Endodermal cell (in vitro differentiated cells): ENCODE measurements around the gene ATP6V0B. TPM values are rescaled to one million over a fixed set of nuclear protein-coding genes. Genes with fewer than 3 reads are reported as not detected.

Source experiments
- DNase-seq: peaks from one replicate; pipeline ENCODE4 v3.0.0-alpha.2; 2017
- H3K27ac ChIP-seq: 2 replicates; pipeline ENCODE4 v1.5.1; 2013; ENCODE audit warnings: mild to moderate bottlenecking, low read depth, low read length, moderate library complexity
- H3K27me3 ChIP-seq: 2 replicates; pipeline ENCODE4 v1.6.1; 2013; ENCODE audit warnings: mild to moderate bottlenecking, low read length, moderate library complexity; ENCODE audit not compliant: insufficient read depth, control insufficient read depth, poor library complexity, severe bottlenecking
- H3K36me3 ChIP-seq: 2 replicates; pipeline ENCODE4 v1.7.0; 2013; ENCODE audit warnings: mild to moderate bottlenecking, low read length, moderate library complexity; ENCODE audit not compliant: control insufficient read depth, insufficient read depth
- H3K4me1 ChIP-seq: one replicate; pipeline ENCODE4 v1.7.0; 2013; ENCODE audit warnings: low read length; ENCODE audit not compliant: control insufficient read depth, insufficient read depth
- H3K4me3 ChIP-seq: 2 replicates; pipeline ENCODE4 v1.5.1; 2013; ENCODE audit warnings: mild to moderate bottlenecking, low read length, moderate library complexity
- H3K9ac ChIP-seq: 2 replicates; pipeline ENCODE4 v1.6.1; 2013; ENCODE audit warnings: mild to moderate bottlenecking, low read length, moderate library complexity; ENCODE audit not compliant: poor library complexity, severe bottlenecking; ENCODE audit errors: extremely low read depth
- H3K9me3 ChIP-seq: 2 replicates; pipeline ENCODE4 v1.6.1; 2013; ENCODE audit warnings: mild to moderate bottlenecking, low read length, moderate library complexity; ENCODE audit not compliant: control insufficient read depth
- H3K27ac Mint-ChIP-seq: 2 replicates; pipeline ENCODE4 v1.8.0; 2020; ENCODE audit warnings: mixed read lengths
- H3K27me3 Mint-ChIP-seq: 2 replicates; pipeline ENCODE4 v1.8.0; 2021; ENCODE audit warnings: mild to moderate bottlenecking, mixed read lengths; ENCODE audit not compliant: insufficient read depth
- H3K36me3 Mint-ChIP-seq: 2 replicates; pipeline ENCODE4 v1.8.0; 2020; ENCODE audit warnings: low read depth, mixed read lengths
- H3K4me1 Mint-ChIP-seq: 2 replicates; pipeline ENCODE4 v1.8.0; 2020; ENCODE audit warnings: mixed read lengths
- H3K4me3 Mint-ChIP-seq: 2 replicates; pipeline ENCODE4 v1.8.0; 2020; ENCODE audit warnings: mild to moderate bottlenecking, moderate library complexity, mixed read lengths
- H3K9me3 Mint-ChIP-seq: 2 replicates; pipeline ENCODE4 v1.8.0; 2020; ENCODE audit warnings: mild to moderate bottlenecking, mixed read lengths
- CTCF ChIP-seq: fragments of 200-600 bp; sonication (generic); conservative IDR thresholded peaks from 2 replicates; pipeline ENCODE4 v1.5.0; 2021; ENCODE audit warnings: antibody characterized with exemption, mild to moderate bottlenecking
- WGBS, 2 experiments: methylation state at CpG; one replicate each; pipeline versions ENCODE4 v1.1.5 to v1.1.7; 2013; ENCODE audit warnings: missing lambda C conversion rate in 2 of 2, mixed read lengths in 1 of 2; ENCODE audit not compliant: insufficient coverage in 1 of 2, insufficient read length in 1 of 2; 5-methylcytosine and 5-hydroxymethylcytosine counted together
- total RNA-seq, 2 donors: library from RNA; stranded (reverse); fragmentation: NEBNext Ultra II Directional in 1 of 2; extraction: Animal tissue kit (Norgen Biotek cat#: 25700) in 1 of 2; gene quantifications; 2 replicates in 1 of 2; 3 replicates in 1 of 2; pipeline ENCODE4 v1.2.1, GENCODE V29; 2021

The ATP6V0B gene
- total RNA-seq, 2 donors from 2014 or later: 108 to 116 TPM

DNA sequence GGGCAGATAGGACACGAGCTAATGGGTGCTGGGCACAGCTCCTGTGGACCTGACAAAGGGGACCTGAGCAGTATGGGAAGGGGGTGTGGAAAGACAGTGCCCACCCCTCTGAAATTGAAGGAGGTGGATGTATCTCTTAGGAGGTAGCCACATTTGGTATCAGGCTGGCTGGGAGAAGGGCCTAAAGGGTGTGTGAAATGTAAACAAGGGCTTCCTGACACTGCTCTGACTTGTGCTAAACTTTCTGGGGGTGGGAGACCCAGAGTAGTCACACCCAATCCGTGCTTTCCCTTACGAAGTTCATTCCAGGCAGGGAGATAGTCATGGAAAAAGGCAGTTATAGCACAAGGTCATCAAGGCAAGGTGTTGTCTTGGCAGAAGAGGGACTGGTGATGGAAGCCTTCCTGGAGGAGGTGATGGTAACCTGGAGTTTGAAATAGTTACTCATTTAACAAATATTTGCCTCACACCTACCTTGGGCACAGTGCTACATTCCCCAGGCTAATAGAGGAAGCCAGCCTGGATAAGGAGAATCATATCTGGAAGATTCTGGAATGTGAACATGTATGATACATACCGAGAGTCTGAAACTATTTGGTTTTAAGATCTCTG lies 11.3 kb downstream of the ATP6V0B start:
- Mint-ChIP-seq H3K27me3 (no peaks in the 10 kb centered on the region), H3K4me3 (no peak overlapping the region), H3K4me1 (peaks cover 22% of the 10 kb centered on the region), H3K36me3 (peaks cover 26% of the 10 kb centered on the region), H3K27ac (no peak overlapping the region), H3K9me3 (no peaks in the 10 kb centered on the region)
- Histone ChIP-seq H3K9ac (no peak overlapping the region), H3K4me3 (no peak overlapping the region), H3K36me3 (peaks cover 16% of the 10 kb centered on the region), H3K27ac (no peak overlapping the region), H3K27me3 (no peaks in the 10 kb centered on the region), H3K9me3 (no peaks in the 10 kb centered on the region), H3K4me1 (no peaks in the 10 kb centered on the region)
- 91 to 97% methylated on average over 4 of the region's 4 CpGs for WGBS, 2 experiments
- no peak for TF ChIP-seq CTCF
- DNase-seq: no peak

DNA sequence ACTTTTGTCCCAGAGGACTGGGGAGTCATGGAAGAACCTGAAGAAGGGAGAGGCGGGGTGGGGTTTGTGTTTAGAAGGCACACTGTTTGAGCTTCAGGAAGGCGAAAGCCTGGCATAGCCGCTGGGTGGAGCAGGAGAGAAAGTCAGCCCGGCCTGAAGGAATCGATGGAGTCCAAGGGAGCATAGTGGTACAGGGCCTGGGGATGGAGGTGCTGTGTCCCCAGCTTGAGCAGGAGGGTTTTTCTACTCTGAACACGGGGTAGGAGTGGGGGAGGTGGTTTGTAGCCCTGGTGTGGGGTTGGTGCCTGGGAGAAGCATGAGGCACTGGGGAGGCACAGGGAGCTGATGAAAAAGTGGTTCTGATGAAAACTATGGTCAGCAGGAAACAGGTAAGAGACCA lies 12.0 kb downstream of the ATP6V0B start:
- Histone ChIP-seq H3K9ac (no peak overlapping the region), H3K27me3 (no peaks in the 10 kb centered on the region), H3K4me1 (no peaks in the 10 kb centered on the region), H3K4me3 (no peak overlapping the region), H3K27ac (no peak overlapping the region), H3K9me3 (no peaks in the 10 kb centered on the region), H3K36me3 (peaks cover 16% of the 10 kb centered on the region)
- H3K4me1 Mint-ChIP-seq: peaks cover 22% of the 10 kb centered on the region
- H3K27me3 Mint-ChIP-seq: no peaks in the 10 kb centered on the region
- no peaks in the 10 kb centered on the region for H3K9me3 Mint-ChIP-seq
- H3K27ac Mint-ChIP-seq: peak overlapping the region; percentile 40
- 81 to 100% methylated on average over 1 to 6 of the region's 6 CpGs for WGBS, 2 experiments
- DNase-seq: no peak
- H3K4me3 Mint-ChIP-seq: no peak overlapping the region
- peaks cover 26% of the 10 kb centered on the region for H3K36me3 Mint-ChIP-seq
- peak; percentile 31 for TF ChIP-seq CTCF

GRCh38 chr1:43987159-43987902 lies 12.6 kb downstream of the ATP6V0B start:
- Mint-ChIP-seq H3K27ac (peak overlapping the region; percentile 40), H3K4me1 (peaks cover 24% of the 10 kb centered on the region), H3K9me3 (no peaks in the 10 kb centered on the region), H3K36me3 (peaks cover 23% of the 10 kb centered on the region), H3K27me3 (no peaks in the 10 kb centered on the region), H3K4me3 (no peak overlapping the region)
- H3K36me3 ChIP-seq: peaks cover 16% of the 10 kb centered on the region
- H3K27ac ChIP-seq: no peak overlapping the region
- no peak overlapping the region for H3K9ac ChIP-seq
- whole genome bisulfite sequencing, 2 experiments: 87 to 98% methylated on average over 5 to 6 of the region's 6 CpGs
- no peaks in the 10 kb centered on the region for H3K9me3 ChIP-seq
- DNase-seq: no peak
- TF ChIP-seq CTCF: no peak
- no peak overlapping the region for H3K4me3 ChIP-seq
- H3K27me3 ChIP-seq: no peaks in the 10 kb centered on the region
- peaks cover 3% of the 10 kb centered on the region for H3K4me1 ChIP-seq
